Lower lobe of right lung (tissue), 2 donors: ENCODE results near the gene CATSPERB. TPM values are rescaled to one million over a fixed set of nuclear protein-coding genes. Genes with fewer than 3 reads are reported as not detected.

ENCODE experiments used
- ATAC-seq, 2 donors: fragments of 200-7000 bp; cut with Tn5 transposase; one replicate each; pipeline ENCODE4 v1.9.1; 2020 to 2022; ENCODE audit warnings: mild to moderate bottlenecking in 2 of 2, moderate library complexity in 2 of 2
- DNase-seq: peaks from one replicate; pipeline ENCODE4 v3.0.0-alpha.2; 2020
- H3K27ac ChIP-seq: fragments of 200-600 bp; one replicate; pipeline ENCODE4 v1.8.0; 2022
- H3K27me3 ChIP-seq: fragments of 200-600 bp; one replicate; pipeline ENCODE4 v1.8.0; 2022; ENCODE audit warnings: low read depth
- H3K36me3 ChIP-seq: fragments of 200-600 bp; one replicate; pipeline ENCODE4 v1.8.0; 2022; ENCODE audit warnings: mild to moderate bottlenecking
- H3K4me1 ChIP-seq: fragments of 200-600 bp; one replicate; pipeline ENCODE4 v1.8.0; 2022
- H3K4me3 ChIP-seq: fragments of 200-600 bp; one replicate; pipeline ENCODE4 v1.8.0; 2022; ENCODE audit warnings: mild to moderate bottlenecking
- H3K9me3 ChIP-seq: fragments of 200-600 bp; one replicate; pipeline ENCODE4 v1.8.0; 2022
- CTCF ChIP-seq: fragments of 200-600 bp; IDR thresholded peaks from one replicate; pipeline ENCODE4 v1.8.0; 2022; ENCODE audit warnings: antibody characterized with exemption, mild to moderate bottlenecking
- intact Hi-C: fragments of 100-400 bp; cut with DNase I; formaldehyde crosslinking; loops from one replicate; pipeline ENCODE4 v1.11.0; 2022
- total RNA-seq: library from RNA; stranded (reverse); fragmentation: NEBNext Ultra II Directional; extraction: Animal tissue kit (Norgen Biotek cat#: 25700); gene quantifications from one replicate; pipeline ENCODE4 v1.2.1, GENCODE V29; 2021
- donor health status: DM: no; HTN: yes; CAD: no; lungs with severe emphysema.

Gene CATSPERB
- total RNA-seq, 1 donor from 2014 or later = 2.8 TPM

DNA sequence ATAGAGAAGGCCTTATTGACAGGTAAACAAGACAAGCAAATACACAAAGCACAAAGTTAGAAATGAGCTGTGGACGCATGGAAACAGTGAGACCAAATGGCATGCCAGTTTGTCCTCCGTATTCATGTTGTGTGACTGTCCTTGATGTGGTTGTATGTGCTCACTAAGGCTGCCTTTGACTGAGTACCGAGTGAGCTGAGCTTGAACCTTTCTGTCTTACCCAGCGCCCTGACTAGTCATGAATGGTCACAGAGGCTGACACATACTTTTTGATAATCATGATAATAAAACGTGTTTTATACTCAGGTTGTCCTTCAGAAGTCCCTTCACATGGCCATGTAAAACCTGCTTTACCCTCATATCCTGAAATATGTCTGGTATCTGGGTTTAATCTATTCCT is 553 bp upstream of the CATSPERB start:
- DNase-seq (no peak), ATAC-seq (no peak)
- Histone ChIP-seq H3K27ac (no peak overlapping the region), H3K4me1 (no peaks in the 10 kb centered on the region), H3K4me3 (no peak overlapping the region), H3K9me3 (no peaks in the 10 kb centered on the region), H3K27me3 (no peaks in the 10 kb centered on the region), H3K36me3 (no peaks in the 10 kb centered on the region)
- no peak for TF ChIP-seq CTCF
- intact Hi-C loops = no loop called here

- H3K27ac ChIP-seq = no peak overlapping the region
- no peak for TF ChIP-seq CTCF
- no peak overlapping the region for H3K4me3 ChIP-seq
- DNase-seq (no peak), ATAC-seq (no peak)
- no peaks in the 10 kb centered on the region for H3K36me3 ChIP-seq
- H3K9me3 ChIP-seq = no peaks in the 10 kb centered on the region
- H3K4me1 ChIP-seq = no peaks in the 10 kb centered on the region
- no peaks in the 10 kb centered on the region for H3K27me3 ChIP-seq
- intact Hi-C loops = no loop called here
Measured at GRCh38 chr14:91731018-91731417, 868 bp downstream of the CATSPERB start.

- intact Hi-C loops = no loop called here
- Histone ChIP-seq H3K36me3 (no peaks in the 10 kb centered on the region), H3K4me3 (no peak overlapping the region), H3K9me3 (no peaks in the 10 kb centered on the region), H3K4me1 (no peaks in the 10 kb centered on the region), H3K27ac (no peak overlapping the region), H3K27me3 (no peaks in the 10 kb centered on the region)
- ATAC-seq (no peak), DNase-seq (no peak)
- no peak for TF ChIP-seq CTCF
Measured at GRCh38 chr14:91729756-91730155, 2.1 kb downstream of the CATSPERB start.

DNA sequence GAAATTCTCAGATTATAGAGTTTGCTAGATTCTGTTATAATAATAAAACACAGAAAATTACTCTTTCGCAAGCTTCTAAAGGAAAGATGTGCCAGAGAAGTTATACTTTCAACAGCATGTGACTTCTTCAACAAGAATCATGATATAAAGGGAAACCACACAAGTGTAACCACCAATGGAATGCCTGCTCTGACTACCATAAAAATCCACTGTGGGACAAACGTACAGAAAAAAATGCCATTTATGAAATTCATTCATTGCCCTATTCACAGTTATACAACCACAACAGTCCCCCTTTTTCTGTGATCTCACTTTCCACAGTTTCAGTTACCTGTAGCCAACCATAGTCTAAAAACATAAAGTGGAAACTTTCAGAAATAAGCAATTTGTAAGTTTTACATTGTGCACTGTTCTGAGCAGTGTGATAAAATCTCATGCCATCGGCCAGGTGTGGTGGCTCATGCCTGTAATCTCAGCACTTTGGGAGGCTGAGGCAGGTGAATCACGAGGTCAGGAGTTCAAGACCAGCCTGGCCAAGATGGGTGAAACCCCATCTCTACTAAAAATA is 3.2 kb downstream of the CATSPERB start:
- no peak for DNase-seq
- ATAC-seq = no peak
- intact Hi-C loops = no loop called here
- no peaks in the 10 kb centered on the region for H3K9me3 ChIP-seq
- H3K27me3 ChIP-seq = no peaks in the 10 kb centered on the region
- no peak overlapping the region for H3K4me3 ChIP-seq
- H3K4me1 ChIP-seq = no peaks in the 10 kb centered on the region
- no peak overlapping the region for H3K27ac ChIP-seq
- no peaks in the 10 kb centered on the region for H3K36me3 ChIP-seq
- TF ChIP-seq CTCF = no peak

GRCh38 chr14:91727121-91727520 is 4.8 kb downstream of the CATSPERB start:
- no peaks in the 10 kb centered on the region for H3K9me3 ChIP-seq
- no peak overlapping the region for H3K27ac ChIP-seq
- no peaks in the 10 kb centered on the region for H3K4me1 ChIP-seq
- no peak overlapping the region for H3K4me3 ChIP-seq
- DNase-seq (no peak), ATAC-seq (no peak)
- H3K27me3 ChIP-seq = no peaks in the 10 kb centered on the region
- no peak for TF ChIP-seq CTCF
- H3K36me3 ChIP-seq = no peaks in the 10 kb centered on the region
- intact Hi-C loops = no loop called here

- no peak for TF ChIP-seq CTCF
- H3K36me3 ChIP-seq = no peaks in the 10 kb centered on the region
- ATAC-seq (no peak), DNase-seq (no peak)
- H3K27ac ChIP-seq = no peak overlapping the region
- no peaks in the 10 kb centered on the region for H3K27me3 ChIP-seq
- intact Hi-C loops = no loop called here
- H3K4me3 ChIP-seq = no peak overlapping the region
- H3K4me1 ChIP-seq = no peaks in the 10 kb centered on the region
- H3K9me3 ChIP-seq = no peaks in the 10 kb centered on the region
Measured at GRCh38 chr14:91723501-91723900, 8.4 kb downstream of the CATSPERB start.
